HG03108 (cell line): Measurements from ENCODE around the gene ARHGEF28.

Source experiments
- ATAC-seq: cut with Tn5 transposase; IDR thresholded peaks from one replicate; pipeline ENCODE4 v1.9.1; 2021; ENCODE audit warnings: moderate library complexity; ENCODE audit not compliant: unreplicated experiment

Gene ARHGEF28

GRCh38 chr5:73732045-73732444, 106.0 kb downstream of the ARHGEF28 start:
- ATAC-seq = no peak

- ATAC-seq = no peak
Measured at GRCh38 chr5:73733219-73733618, 107.2 kb downstream of the ARHGEF28 start.

GRCh38 chr5:73735032-73735734, 109.2 kb downstream of the ARHGEF28 start:
- no peak for ATAC-seq

- no peak for ATAC-seq
Measured at GRCh38 chr5:73739650-73740049, 113.7 kb downstream of the ARHGEF28 start.

- no peak for ATAC-seq
Measured at GRCh38 chr5:73740274-73740790, 114.3 kb downstream of the ARHGEF28 start.

GRCh38 chr5:73743161-73743560, 117.2 kb downstream of the ARHGEF28 start:
- no peak for ATAC-seq

GRCh38 chr5:73745836-73746235, 119.8 kb downstream of the ARHGEF28 start:
- no peak for ATAC-seq

GRCh38 chr5:73746608-73747007, 120.6 kb downstream of the ARHGEF28 start:
- no peak for ATAC-seq

- ATAC-seq = no peak
Measured at GRCh38 chr5:73747696-73748380, 121.8 kb downstream of the ARHGEF28 start.

GRCh38 chr5:73748510-73749400, 122.8 kb downstream of the ARHGEF28 start:
- no peak for ATAC-seq

- ATAC-seq = no peak
Measured at GRCh38 chr5:73749485-73750270, 123.7 kb downstream of the ARHGEF28 start.

GRCh38 chr5:73751254-73751914, 125.4 kb downstream of the ARHGEF28 start:
- peak; percentile 60 for ATAC-seq

GRCh38 chr5:73754254-73754653, 128.3 kb downstream of the ARHGEF28 start:
- no peak for ATAC-seq

GRCh38 chr5:73757416-73757815, 131.4 kb downstream of the ARHGEF28 start:
- no peak for ATAC-seq

GRCh38 chr5:73759771-73760170, 133.8 kb downstream of the ARHGEF28 start:
- ATAC-seq = peak; percentile 64

GRCh38 chr5:73763300-73764032, 137.5 kb downstream of the ARHGEF28 start:
- no peak for ATAC-seq

- ATAC-seq = no peak
Measured at GRCh38 chr5:73764586-73764985, 138.6 kb downstream of the ARHGEF28 start.

GRCh38 chr5:73764996-73765395, 139.0 kb downstream of the ARHGEF28 start:
- ATAC-seq = no peak

- no peak for ATAC-seq
Measured at GRCh38 chr5:73766902-73767301, 140.9 kb downstream of the ARHGEF28 start.
